Measurements from ENCODE around the gene ZNF287.

DNA sequence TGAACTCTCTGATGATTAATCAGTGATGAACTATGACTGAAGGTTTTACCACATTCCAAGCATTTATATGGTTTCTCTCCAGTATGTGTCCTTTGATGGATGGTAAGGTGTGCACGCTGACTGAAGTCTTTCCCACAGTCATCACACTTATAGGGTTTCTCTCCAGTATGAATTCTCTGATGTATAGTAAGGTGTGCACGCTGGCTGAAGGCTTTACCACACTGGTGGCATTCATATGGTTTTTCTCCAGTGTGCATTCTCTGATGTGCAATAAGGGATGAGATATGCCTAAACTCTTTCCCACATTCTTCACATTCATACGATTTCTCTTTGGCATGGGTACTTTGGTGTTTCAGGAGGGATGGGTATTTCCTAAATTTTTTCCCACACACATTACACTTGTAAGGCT lies 16.4 kb downstream of the ZNF287 start:
- TF ChIP-seq, protein P1, sequence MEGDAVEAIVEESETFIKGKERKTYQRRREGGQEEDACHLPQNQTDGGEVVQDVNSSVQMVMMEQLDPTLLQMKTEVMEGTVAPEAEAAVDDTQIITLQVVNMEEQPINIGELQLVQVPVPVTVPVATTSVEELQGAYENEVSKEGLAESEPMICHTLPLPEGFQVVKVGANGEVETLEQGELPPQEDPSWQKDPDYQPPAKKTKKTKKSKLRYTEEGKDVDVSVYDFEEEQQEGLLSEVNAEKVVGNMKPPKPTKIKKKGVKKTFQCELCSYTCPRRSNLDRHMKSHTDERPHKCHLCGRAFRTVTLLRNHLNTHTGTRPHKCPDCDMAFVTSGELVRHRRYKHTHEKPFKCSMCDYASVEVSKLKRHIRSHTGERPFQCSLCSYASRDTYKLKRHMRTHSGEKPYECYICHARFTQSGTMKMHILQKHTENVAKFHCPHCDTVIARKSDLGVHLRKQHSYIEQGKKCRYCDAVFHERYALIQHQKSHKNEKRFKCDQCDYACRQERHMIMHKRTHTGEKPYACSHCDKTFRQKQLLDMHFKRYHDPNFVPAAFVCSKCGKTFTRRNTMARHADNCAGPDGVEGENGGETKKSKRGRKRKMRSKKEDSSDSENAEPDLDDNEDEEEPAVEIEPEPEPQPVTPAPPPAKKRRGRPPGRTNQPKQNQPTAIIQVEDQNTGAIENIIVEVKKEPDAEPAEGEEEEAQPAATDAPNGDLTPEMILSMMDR (IDR thresholded peaks at IDR 0.05), result no peak
- TF ChIP-seq POLR2A (IDR thresholded peaks at IDR 0.05), result no peak
